Central memory CD4-positive, alpha-beta T cell (primary cell): ENCODE measurements around the gene IRF9.

Source experiments
- DNase-seq: peaks from one replicate; pipeline ENCODE4 v3.0.0; 2022
- total RNA-seq, 3 experiments: gene quantifications; one replicate each; lab custom pipeline; 2026; lab: John Stamatoyannopoulos, UW

The IRF9 gene
- total RNA-seq: 17.2 to 79.9 (median 18.2) reads per million in 3 experiments

GRCh38 chr14:24160850-24161804 lies at the start of gene IRF9:
Gene IRF9 (plus strand): TSS chr14:24161265. CDS start chr14:24162145, 880 bp downstream.
- peak; percentile 94 for DNase-seq

GRCh38 chr14:24113379-24113800 lies 47.7 kb upstream of the IRF9 start:
- DNase-seq: no peak

GRCh38 chr14:24113801-24114531 lies 47.1 kb upstream of the IRF9 start:
- DNase-seq: peak; percentile 86

- peak; percentile 100 for DNase-seq
These were observed 46.3 kb upstream of the IRF9 start, which contains the start of the genes DCAF11 and NRL for GRCh38 chr14:24114532-24115421. Gene DCAF11 (plus strand): TSS chr14:24114777. CDS start chr14:24115595, 818 bp downstream. Gene NRL (minus strand): TSS chr14:24114949. CDS start chr14:24082848, 32,101 bp downstream.

- no peak for DNase-seq
These were observed 45.5 kb upstream of the IRF9 start for GRCh38 chr14:24115422-24116127.

- no peak for DNase-seq
These were observed 44.8 kb upstream of the IRF9 start for GRCh38 chr14:24116128-24116814.

GRCh38 chr14:24117179-24117578 lies 43.9 kb upstream of the IRF9 start:
- no peak for DNase-seq

- no peak for DNase-seq
These were observed 41.4 kb upstream of the IRF9 start for GRCh38 chr14:24119691-24120090.

- no peak for DNase-seq
These were observed 39.9 kb upstream of the IRF9 start for GRCh38 chr14:24121210-24121609.

- DNase-seq: no peak
These were observed 38.6 kb upstream of the IRF9 start for GRCh38 chr14:24122416-24122815.

- no peak for DNase-seq
These were observed 38.2 kb upstream of the IRF9 start for GRCh38 chr14:24122898-24123297.

GRCh38 chr14:24123424-24124417 lies 37.3 kb upstream of the IRF9 start:
- no peak for DNase-seq

- no peak for DNase-seq
These were observed 34.1 kb upstream of the IRF9 start for GRCh38 chr14:24126939-24127338.

- no peak for DNase-seq
These were observed 33.4 kb upstream of the IRF9 start for GRCh38 chr14:24127673-24128072.

- no peak for DNase-seq
These were observed 31.6 kb upstream of the IRF9 start for GRCh38 chr14:24129410-24129998.

- DNase-seq: no peak
These were observed 30.7 kb upstream of the IRF9 start, which contains the start of gene FITM1 for GRCh38 chr14:24130380-24130716. Gene FITM1 (plus strand): TSS chr14:24130659. CDS start chr14:24131564, 905 bp downstream.

- no peak for DNase-seq
These were observed 30.1 kb upstream of the IRF9 start for GRCh38 chr14:24130717-24131548.

GRCh38 chr14:24131549-24131966 lies 29.5 kb upstream of the IRF9 start:
- no peak for DNase-seq
